ENCODE data around the gene ACOT9. TPM values are rescaled to one million over a fixed set of nuclear protein-coding genes. Genes with fewer than 3 reads are reported as not detected.

ACOT9 gene
- total and polyA plus RNA-seq, 2 experiments from 2014 or later = 28.5 to 34.3 TPM

DNA sequence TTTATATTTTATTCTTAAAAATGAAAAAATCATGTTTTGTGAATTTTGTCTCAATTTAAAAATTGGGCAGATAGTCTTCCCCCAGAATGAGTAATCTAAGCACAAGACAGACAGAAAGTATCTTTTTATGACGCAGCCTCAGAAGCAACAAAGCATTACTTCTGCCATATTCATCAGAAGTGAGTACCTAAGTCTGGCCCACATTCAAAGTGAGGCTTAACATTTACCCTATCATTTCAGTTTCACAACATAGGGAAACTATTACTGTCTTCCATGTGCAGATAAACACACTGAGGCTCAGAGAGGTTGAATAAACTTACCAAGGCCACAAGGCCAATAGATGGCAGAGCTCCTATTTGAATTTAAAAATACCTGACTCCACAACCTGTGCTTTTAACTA is 80.2 kb downstream of the ACOT9 start:
- H3K79me2 ChIP-seq (replicated peaks; ENCODE audit: insufficient read depth) = peaks cover under 1% of the 10 kb centered on the region
- no peak overlapping the region for H2AFZ ChIP-seq
- ATAC-seq (no peak), DNase-seq (ENCODE audit: low spot score) (no peak)
- no peaks in the 10 kb centered on the region for H3K36me3 ChIP-seq (ENCODE audit: insufficient read depth)
- no peaks in the 10 kb centered on the region for H3K27me3 ChIP-seq (ENCODE audit: insufficient read depth)
- H3K4me1 Mint-ChIP-seq = peaks cover 31% of the 10 kb centered on the region
- no peak overlapping the region for H3K4me3 ChIP-seq
- H3K9me3 Mint-ChIP-seq = no peaks in the 10 kb centered on the region
- no peak overlapping the region for H3K4me3 Mint-ChIP-seq
- no peak overlapping the region for H3K27ac ChIP-seq (ENCODE audit: low read depth)
- TF ChIP-seq ZNF114 (CRISPR knock-in tag; IDR thresholded peaks at IDR 0.05) (no peak), JUNB (IDR thresholded peaks at IDR 0.05; ENCODE audit: unreplicated experiment) (no peak)
- no peaks in the 10 kb centered on the region for H3K27me3 Mint-ChIP-seq (ENCODE audit: insufficient read depth, low read depth, poor library complexity)
- 0 out of 2 replicates have a peak, but pooled peaks cover 5% of the 10 kb centered on the region for H3K9me2 ChIP-seq (ENCODE audit: insufficient read depth)
- H3K4me1 ChIP-seq (ENCODE audit: insufficient read depth) = peaks cover 10% of the 10 kb centered on the region
- H3K4me2 ChIP-seq = no peak overlapping the region
- H4K20me1 ChIP-seq (replicated peaks; ENCODE audit: insufficient read depth) = no peaks in the 10 kb centered on the region
- no peaks in the 10 kb centered on the region for H3F3A ChIP-seq (replicated peaks; ENCODE audit: low read depth)
- no peaks in the 10 kb centered on the region for H3K36me3 Mint-ChIP-seq (ENCODE audit: low read depth)
- no peak overlapping the region for H3K27ac Mint-ChIP-seq

- Mint-ChIP-seq H3K27ac (no peak overlapping the region), H3K9me3 (no peaks in the 10 kb centered on the region), H3K27me3 (ENCODE audit: insufficient read depth, low read depth, poor library complexity) (no peaks in the 10 kb centered on the region), H3K4me1 (peaks cover 31% of the 10 kb centered on the region), H3K36me3 (ENCODE audit: low read depth) (no peaks in the 10 kb centered on the region), H3K4me3 (no peak overlapping the region)
- Histone ChIP-seq H3F3A (replicated peaks; ENCODE audit: low read depth) (no peaks in the 10 kb centered on the region), H3K27me3 (ENCODE audit: insufficient read depth) (no peaks in the 10 kb centered on the region), H3K27ac (ENCODE audit: low read depth) (no peak overlapping the region), H2AFZ (no peak overlapping the region), H4K20me1 (replicated peaks; ENCODE audit: insufficient read depth) (no peaks in the 10 kb centered on the region), H3K9me2 (ENCODE audit: insufficient read depth) (0 out of 2 replicates have a peak, but pooled peaks cover 5% of the 10 kb centered on the region), H3K4me1 (ENCODE audit: insufficient read depth) (peaks cover 10% of the 10 kb centered on the region), H3K4me3 (no peak overlapping the region), H3K36me3 (ENCODE audit: insufficient read depth) (no peaks in the 10 kb centered on the region), H3K4me2 (no peak overlapping the region), H3K79me2 (replicated peaks; ENCODE audit: insufficient read depth) (no peaks in the 10 kb centered on the region)
- DNase-seq (ENCODE audit: low spot score) (no peak), ATAC-seq (no peak)
- TF ChIP-seq EZH2 (IDR thresholded peaks at IDR 0.05; ENCODE audit: low read depth, unreplicated experiment) = no peak
- no peak for TF ChIP-seq CTCF (conservative IDR thresholded peaks at IDR 0.05; ENCODE audit: low read depth in 2 of 2)
- TF ChIP-seq ZNF331 (CRISPR knock-in tag; IDR thresholded peaks at IDR 0.05; ENCODE audit: low read depth) = no peak
- no peak for TF ChIP-seq EZH2phosphoT487 (IDR thresholded peaks at IDR 0.05; ENCODE audit: unreplicated experiment)
- no peak for TF ChIP-seq STAT1 (IDR thresholded peaks at IDR 0.05; ENCODE audit: unreplicated experiment)
- TF ChIP-seq ETS1 (IDR thresholded peaks at IDR 0.05) = no peak
- TF ChIP-seq ZNF462 (CRISPR knock-in tag; IDR thresholded peaks at IDR 0.05) = no peak
- TF ChIP-seq JUNB (IDR thresholded peaks at IDR 0.05; ENCODE audit: unreplicated experiment) = no peak
- TF ChIP-seq, protein P1, sequence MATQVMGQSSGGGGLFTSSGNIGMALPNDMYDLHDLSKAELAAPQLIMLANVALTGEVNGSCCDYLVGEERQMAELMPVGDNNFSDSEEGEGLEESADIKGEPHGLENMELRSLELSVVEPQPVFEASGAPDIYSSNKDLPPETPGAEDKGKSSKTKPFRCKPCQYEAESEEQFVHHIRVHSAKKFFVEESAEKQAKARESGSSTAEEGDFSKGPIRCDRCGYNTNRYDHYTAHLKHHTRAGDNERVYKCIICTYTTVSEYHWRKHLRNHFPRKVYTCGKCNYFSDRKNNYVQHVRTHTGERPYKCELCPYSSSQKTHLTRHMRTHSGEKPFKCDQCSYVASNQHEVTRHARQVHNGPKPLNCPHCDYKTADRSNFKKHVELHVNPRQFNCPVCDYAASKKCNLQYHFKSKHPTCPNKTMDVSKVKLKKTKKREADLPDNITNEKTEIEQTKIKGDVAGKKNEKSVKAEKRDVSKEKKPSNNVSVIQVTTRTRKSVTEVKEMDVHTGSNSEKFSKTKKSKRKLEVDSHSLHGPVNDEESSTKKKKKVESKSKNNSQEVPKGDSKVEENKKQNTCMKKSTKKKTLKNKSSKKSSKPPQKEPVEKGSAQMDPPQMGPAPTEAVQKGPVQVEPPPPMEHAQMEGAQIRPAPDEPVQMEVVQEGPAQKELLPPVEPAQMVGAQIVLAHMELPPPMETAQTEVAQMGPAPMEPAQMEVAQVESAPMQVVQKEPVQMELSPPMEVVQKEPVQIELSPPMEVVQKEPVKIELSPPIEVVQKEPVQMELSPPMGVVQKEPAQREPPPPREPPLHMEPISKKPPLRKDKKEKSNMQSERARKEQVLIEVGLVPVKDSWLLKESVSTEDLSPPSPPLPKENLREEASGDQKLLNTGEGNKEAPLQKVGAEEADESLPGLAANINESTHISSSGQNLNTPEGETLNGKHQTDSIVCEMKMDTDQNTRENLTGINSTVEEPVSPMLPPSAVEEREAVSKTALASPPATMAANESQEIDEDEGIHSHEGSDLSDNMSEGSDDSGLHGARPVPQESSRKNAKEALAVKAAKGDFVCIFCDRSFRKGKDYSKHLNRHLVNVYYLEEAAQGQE (IDR thresholded peaks at IDR 0.05; ENCODE audit: unreplicated experiment) = no peak
These were observed 80.9 kb downstream of the ACOT9 start for GRCh38 chrX:23662187-23662586.
